BJ (cell line): ENCODE measurements around the gene CDCP1. TPM values are rescaled to one million over a fixed set of nuclear protein-coding genes. Genes with fewer than 3 reads are reported as not detected.

Source experiments
- CTCF ChIA-PET: fragments of 350-600 bp; formaldehyde crosslinking; extraction: SDS; loops from one replicate; lab custom pipeline; 2021; ENCODE audit warnings: antibody characterized with exemption, inconsistent platforms; lab: Yijun Ruan, JAX
- POLR2A ChIA-PET: fragments of 300-600 bp; sonication (Branson Sonifier 250); formaldehyde crosslinking; extraction: SDS; loops from one replicate; lab custom pipeline; 2021; ENCODE audit warnings: antibody characterized with exemption; lab: Charles Lee
- DNase-seq: peaks from one replicate; pipeline ENCODE4 v3.0.0-alpha.2; 2011; ENCODE audit warnings: low read depth
- H3K27me3 ChIP-seq: 2 replicates; pipeline ENCODE4 v1.6.0; 2011; ENCODE audit warnings: low read length; ENCODE audit not compliant: control insufficient read depth, insufficient read depth
- H3K36me3 ChIP-seq: 2 replicates; pipeline ENCODE4 v1.5.1; 2011; ENCODE audit warnings: low read length; ENCODE audit not compliant: control insufficient read depth, insufficient read depth
- H3K4me3 ChIP-seq: 2 replicates; pipeline ENCODE4 v1.5.1; 2011; ENCODE audit warnings: low read depth, mild to moderate bottlenecking, control low read depth, low read length
- polyA plus RNA-seq: library from polyadenylated mRNA; depleted of rRNA; stranded (reverse); fragments of >200 nt; gene quantifications from 2 replicates; pipeline ENCODE4 v1.2.3, GENCODE V29; 2011
- TF ChIP-seq, protein P1 (sequence below): IDR thresholded peaks from 2 replicates; pipeline ENCODE4 v1.5.1; 2011; ENCODE audit warnings: low read depth, mild to moderate bottlenecking, control low read depth, inconsistent platforms, low read length, moderate library complexity; ENCODE audit not compliant: insufficient read depth

The CDCP1 gene
- polyA plus RNA-seq, 1 experiment: 1.3 TPM

DNA sequence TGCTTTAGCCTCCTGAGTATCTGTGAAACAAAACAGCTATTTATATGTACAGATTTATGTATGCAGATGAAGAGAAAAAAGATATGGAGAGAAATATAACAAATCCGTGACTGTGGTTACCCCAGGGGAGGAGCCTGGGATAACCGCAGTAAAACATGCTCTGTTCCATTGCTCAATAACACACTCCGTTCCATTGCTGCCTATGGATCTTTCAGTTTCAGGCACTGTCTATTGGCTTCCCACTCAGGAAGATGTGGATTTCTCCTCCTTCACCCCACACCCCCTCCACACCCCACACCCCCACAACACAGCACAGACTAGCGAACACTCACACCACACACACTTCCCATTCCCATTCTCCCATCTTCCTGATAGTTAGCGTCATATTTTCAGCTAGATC lies 47.9 kb downstream of the CDCP1 start:
- POLR2A ChIA-PET: no interaction called here
- Histone ChIP-seq H3K36me3 (no peaks in the 10 kb centered on the region), H3K4me3 (no peak overlapping the region), H3K27me3 (no peaks in the 10 kb centered on the region)
- CTCF ChIA-PET: no interaction called here
- TF ChIP-seq, protein P1, sequence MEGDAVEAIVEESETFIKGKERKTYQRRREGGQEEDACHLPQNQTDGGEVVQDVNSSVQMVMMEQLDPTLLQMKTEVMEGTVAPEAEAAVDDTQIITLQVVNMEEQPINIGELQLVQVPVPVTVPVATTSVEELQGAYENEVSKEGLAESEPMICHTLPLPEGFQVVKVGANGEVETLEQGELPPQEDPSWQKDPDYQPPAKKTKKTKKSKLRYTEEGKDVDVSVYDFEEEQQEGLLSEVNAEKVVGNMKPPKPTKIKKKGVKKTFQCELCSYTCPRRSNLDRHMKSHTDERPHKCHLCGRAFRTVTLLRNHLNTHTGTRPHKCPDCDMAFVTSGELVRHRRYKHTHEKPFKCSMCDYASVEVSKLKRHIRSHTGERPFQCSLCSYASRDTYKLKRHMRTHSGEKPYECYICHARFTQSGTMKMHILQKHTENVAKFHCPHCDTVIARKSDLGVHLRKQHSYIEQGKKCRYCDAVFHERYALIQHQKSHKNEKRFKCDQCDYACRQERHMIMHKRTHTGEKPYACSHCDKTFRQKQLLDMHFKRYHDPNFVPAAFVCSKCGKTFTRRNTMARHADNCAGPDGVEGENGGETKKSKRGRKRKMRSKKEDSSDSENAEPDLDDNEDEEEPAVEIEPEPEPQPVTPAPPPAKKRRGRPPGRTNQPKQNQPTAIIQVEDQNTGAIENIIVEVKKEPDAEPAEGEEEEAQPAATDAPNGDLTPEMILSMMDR: no peak
- no peak for DNase-seq

DNA sequence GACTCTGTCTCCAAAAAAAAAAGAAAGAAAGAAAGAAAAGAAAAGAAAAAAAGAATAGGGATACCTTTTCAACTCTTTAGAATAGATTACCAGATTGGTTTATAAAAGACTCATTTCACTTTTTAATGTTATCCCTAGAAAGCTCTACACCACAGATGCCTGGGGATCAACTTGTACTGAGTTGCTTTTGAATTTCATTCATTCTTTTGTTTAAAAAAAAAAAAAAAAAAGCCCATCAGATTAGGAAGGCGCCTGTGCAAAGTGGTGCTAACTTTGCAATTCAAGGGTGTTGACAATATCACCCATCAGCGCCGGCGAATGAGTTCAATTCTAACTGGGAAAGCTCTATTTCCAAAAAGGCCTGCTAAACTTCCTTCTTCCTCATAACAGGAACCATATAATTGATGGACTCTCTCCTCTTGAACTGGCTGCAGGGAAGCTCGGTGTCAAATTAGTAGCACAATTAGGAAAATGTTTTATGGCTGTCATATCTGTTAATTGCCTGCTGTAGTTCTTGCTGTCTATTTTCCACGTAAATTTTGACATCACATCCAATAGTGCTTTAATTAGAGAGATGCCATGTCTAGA lies 48.8 kb downstream of the CDCP1 start:
- TF ChIP-seq, protein P1: no peak
- ChIA-PET CTCF (no interaction called here), POLR2A (no interaction called here)
- DNase-seq: no peak
- H3K27me3 ChIP-seq: no peaks in the 10 kb centered on the region
- no peak overlapping the region for H3K4me3 ChIP-seq
- H3K36me3 ChIP-seq: no peaks in the 10 kb centered on the region

DNA sequence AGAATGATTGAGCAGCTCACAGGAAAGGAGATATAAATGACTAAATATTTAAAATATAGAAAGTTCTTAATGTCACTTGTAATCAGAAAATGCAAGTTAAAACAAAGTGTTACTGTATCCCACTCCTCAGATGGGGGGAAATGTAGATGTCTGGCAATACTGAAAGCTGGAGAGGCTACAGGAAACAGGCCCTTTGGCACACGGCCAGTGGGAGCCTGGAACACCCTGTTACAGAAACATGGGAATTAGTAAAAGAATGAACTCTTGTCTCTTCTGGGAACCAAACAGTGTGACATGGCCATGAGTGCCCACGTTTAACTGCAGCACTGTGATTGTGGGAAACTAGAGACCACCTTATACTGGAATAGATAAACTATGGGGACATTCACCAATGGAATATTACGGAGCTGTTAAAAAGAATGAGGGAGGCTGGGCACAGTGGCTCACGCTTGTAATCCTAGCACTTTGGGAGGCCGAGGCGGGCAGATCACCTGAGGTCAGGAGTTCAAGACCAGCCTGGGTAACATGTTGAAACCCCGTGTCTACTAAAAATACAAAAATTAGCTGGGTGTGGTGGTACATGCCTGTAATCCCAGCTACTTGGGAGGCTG lies 50.2 kb downstream of the CDCP1 start:
- Histone ChIP-seq H3K36me3 (no peaks in the 10 kb centered on the region), H3K27me3 (no peaks in the 10 kb centered on the region), H3K4me3 (no peak overlapping the region)
- TF ChIP-seq, protein P1: no peak
- ChIA-PET POLR2A (no interaction called here), CTCF (interaction anchor here (1.3 kb wide), 1 partner anchor 115 kb away, joined by 3 read pairs; no protein-coding TSS in a partner anchor)
- no peak for DNase-seq

DNA sequence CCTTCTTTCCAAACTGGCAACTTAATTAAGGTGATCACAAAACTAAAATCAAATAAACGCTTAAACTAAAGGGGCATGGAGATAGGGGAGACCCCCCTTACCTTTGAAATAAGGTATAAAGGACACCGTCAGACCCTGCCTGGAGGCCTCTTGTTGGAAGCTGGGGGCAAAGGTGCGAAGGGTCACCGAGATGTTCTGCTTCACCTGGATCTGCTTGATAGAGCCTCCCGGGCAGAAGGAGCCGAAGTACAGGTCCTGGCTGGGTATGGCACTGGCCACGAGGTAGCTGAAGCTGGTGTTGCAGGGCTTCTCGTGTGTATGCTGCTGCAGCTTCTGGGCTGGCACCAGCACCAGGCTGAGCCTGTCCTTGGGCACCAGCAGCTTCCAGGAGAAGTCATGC lies 53.0 kb downstream of the CDCP1 start:
- DNase-seq: no peak
- CTCF ChIA-PET: interaction anchor here (1.5 kb wide), 1 partner anchor 100 kb away, joined by 3 read pairs; no protein-coding TSS in a partner anchor
- TF ChIP-seq, protein P1: no peak
- Histone ChIP-seq H3K4me3 (no peak overlapping the region), H3K27me3 (no peaks in the 10 kb centered on the region), H3K36me3 (no peaks in the 10 kb centered on the region)
- POLR2A ChIA-PET: no interaction called here

DNA sequence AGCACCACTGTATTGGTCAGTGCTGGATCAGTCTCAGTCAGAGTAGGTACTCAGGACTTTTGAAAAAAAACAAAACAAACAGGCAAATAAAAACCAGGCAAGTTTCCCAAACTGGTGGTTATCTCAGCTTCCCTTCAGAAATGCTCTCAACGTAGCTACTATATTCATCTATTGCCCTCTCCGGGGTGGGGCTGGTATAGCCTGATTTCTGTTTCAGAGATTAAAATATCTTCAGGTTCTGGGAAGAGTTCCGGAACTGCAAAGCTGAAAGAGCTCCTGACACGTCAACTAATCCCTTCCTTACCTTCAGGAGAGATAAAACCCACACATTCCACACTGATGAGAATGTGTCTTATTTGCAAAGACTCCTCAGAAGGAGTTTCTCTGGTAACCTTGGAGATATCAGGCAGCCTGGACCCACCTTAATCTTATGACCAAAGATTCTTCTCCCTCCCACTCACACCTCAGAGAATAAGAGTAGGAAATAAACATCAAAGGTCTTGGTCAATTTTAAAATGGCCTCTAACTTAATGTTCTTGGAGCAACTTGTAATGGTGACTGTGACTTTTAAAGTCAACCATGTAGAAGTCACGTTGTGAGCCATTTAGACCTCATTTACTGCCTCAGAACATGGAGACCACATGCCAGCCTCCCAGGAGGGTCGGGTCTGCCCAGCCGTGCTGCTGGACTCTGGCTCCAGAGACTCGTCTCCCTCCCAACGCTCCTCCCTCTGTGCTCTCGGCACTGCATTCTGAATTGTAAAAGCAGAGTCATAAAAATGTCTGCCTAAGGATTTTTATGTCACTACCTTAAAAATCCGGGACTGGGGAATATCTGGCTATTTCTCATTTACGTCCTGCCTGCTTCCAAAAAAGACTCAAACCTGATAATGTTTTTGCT lies 53.8 kb downstream of the CDCP1 start:
- Histone ChIP-seq H3K36me3 (no peaks in the 10 kb centered on the region), H3K27me3 (no peaks in the 10 kb centered on the region), H3K4me3 (no peak overlapping the region)
- ChIA-PET CTCF (interaction anchor here (1.0 to 1.5 kb wide), 2 partner anchors 38 to 99 kb away, joined by 3 read pairs; no protein-coding TSS in a partner anchor), POLR2A (interaction anchor here (0.6 kb wide), 2 partner anchors 21 to 41 kb away, joined by 3 to 5 read pairs; no protein-coding TSS in a partner anchor)
- TF ChIP-seq, protein P1: 0 out of 2 replicates have a peak, but pooled peaks have one; percentile 20
- peak; percentile 66 for DNase-seq
